Measurements from ENCODE around the gene EEPD1.

DNA sequence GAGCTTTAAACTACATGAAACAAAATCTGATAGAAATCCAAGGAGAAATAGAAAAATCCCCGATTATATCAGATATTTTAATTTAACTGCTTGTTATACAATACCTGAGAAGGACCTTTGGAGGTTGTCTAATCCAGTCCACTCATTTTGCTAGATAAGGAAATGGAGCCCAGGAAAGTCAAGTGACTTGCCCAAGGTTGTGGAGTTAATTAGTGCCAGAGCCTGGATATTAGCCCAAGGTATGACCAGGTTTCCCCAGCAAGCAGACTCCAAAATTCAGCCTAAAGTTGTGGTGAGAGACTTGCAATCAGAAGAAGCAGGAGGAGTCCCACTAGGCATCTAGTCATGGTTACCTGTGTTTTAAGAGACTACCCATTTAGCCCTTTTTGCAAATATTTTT is 11.7 kb upstream of the EEPD1 start:
- TF ChIP-seq, protein P1, sequence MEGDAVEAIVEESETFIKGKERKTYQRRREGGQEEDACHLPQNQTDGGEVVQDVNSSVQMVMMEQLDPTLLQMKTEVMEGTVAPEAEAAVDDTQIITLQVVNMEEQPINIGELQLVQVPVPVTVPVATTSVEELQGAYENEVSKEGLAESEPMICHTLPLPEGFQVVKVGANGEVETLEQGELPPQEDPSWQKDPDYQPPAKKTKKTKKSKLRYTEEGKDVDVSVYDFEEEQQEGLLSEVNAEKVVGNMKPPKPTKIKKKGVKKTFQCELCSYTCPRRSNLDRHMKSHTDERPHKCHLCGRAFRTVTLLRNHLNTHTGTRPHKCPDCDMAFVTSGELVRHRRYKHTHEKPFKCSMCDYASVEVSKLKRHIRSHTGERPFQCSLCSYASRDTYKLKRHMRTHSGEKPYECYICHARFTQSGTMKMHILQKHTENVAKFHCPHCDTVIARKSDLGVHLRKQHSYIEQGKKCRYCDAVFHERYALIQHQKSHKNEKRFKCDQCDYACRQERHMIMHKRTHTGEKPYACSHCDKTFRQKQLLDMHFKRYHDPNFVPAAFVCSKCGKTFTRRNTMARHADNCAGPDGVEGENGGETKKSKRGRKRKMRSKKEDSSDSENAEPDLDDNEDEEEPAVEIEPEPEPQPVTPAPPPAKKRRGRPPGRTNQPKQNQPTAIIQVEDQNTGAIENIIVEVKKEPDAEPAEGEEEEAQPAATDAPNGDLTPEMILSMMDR (IDR thresholded peaks at IDR 0.05; ENCODE audit: insufficient read depth, low read depth, low read length), result no peak
- TF ChIP-seq EZH2 (IDR thresholded peaks at IDR 0.05; ENCODE audit: insufficient read depth, low read length), result no peak

Data from astrocyte (in vitro differentiated cells and primary cell).